ENCODE data around the gene GALNT14. TPM values are rescaled to one million over a fixed set of nuclear protein-coding genes. Genes with fewer than 3 reads are reported as not detected.

GALNT14 gene
- total RNA-seq, 1 experiment from 2014 or later = 0.21 TPM

DNA sequence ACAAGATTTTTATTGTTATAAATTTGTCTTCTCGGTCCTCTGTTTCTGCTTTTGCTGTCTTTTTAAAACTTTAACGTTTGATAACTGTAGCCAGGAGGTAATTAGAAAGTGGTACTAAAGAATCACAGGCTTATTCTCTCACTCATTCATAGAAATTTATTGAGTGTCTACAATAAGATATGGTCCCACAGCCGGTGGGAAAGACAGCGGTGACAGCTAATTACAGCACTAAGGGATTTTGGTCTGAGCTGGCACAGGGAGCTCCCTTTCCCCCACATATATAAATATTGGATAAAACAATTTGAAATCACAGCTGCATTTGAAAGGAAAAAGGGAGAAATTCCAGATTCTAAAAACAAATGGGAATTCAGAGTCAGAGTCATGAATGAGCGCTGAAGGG is 237.9 kb downstream of the GALNT14 start:
- H3K9me3 ChIP-seq (replicated peaks) = no peaks in the 10 kb centered on the region
- H3K4me3 ChIP-seq = no peak overlapping the region
- H3K4me1 ChIP-seq (replicated peaks) = no peaks in the 10 kb centered on the region
- no peaks in the 10 kb centered on the region for H3K27me3 ChIP-seq (replicated peaks)
- no peaks in the 10 kb centered on the region for H3K36me3 ChIP-seq
- no peak overlapping the region for H3K27ac ChIP-seq
- no peak for DNase-seq (ENCODE audit: low read depth in 1 of 2, low spot score in 2 of 2)

DNA sequence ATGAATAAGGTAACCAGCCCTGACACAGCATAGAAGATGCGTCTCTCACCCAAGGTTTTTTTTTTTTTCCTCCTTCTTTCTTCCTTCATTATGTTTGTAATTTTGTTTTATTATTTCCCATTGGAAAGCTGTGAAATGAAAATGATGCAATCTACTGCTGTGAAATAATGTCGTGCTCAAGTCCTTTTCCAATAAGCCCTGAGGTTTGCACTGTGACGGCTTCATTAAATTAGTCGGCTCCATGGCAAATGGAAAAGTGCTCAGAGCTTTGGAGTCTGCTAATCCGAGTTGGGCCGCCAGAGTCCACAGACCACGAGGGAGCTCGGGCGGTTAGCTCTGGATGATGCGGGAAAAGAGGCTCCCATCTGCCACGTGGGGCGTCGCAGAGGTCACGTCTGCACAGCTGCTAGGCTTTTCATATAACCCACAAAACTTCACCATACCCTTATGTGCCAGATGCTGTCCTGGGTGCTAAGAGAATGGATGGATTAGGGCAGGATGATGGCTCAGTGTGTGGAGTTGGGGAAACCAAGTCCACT is 238.7 kb downstream of the GALNT14 start:
- H3K9me3 ChIP-seq (replicated peaks) = no peaks in the 10 kb centered on the region

DNA sequence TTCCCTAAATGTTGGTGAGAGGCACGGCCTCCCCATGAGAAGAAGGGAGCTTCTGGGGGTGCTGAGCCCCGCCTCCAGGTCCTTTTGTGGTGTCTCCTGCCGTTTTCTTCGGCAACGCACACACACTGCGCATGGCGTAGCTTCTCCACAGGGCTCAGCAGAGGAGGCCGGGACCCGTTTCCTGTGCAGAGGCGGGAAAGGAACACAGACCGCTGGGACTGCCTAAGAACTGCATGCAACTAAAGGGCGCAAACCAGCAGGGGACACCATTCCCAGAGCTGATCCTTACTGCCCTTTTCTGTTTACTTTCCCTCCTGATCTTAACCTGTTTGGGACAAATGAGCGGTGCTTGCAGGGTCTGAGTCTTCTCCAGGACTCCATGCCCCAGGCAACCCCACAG is 240.7 kb downstream of the GALNT14 start:
- DNase-seq (ENCODE audit: low read depth in 1 of 2, low spot score in 2 of 2) = no peak
- no peak overlapping the region for H3K4me3 ChIP-seq
- H3K4me1 ChIP-seq (replicated peaks) = no peaks in the 10 kb centered on the region
- no peaks in the 10 kb centered on the region; the same call in 1 of the 2 replicates for H3K27me3 ChIP-seq (replicated peaks)
- no peak overlapping the region for H3K27ac ChIP-seq
- no peaks in the 10 kb centered on the region for H3K9me3 ChIP-seq (replicated peaks)
- no peaks in the 10 kb centered on the region for H3K36me3 ChIP-seq

More for the DNA sequence above, 238.7 kb downstream of the GALNT14 start:
- DNase-seq (ENCODE audit: low read depth in 1 of 2, low spot score in 2 of 2) = no peak
- no peaks in the 10 kb centered on the region for H3K4me1 ChIP-seq (replicated peaks)
- H3K27ac ChIP-seq = no peak overlapping the region
- H3K36me3 ChIP-seq = no peaks in the 10 kb centered on the region
- H3K27me3 ChIP-seq (replicated peaks) = no peaks in the 10 kb centered on the region
- no peak overlapping the region for H3K4me3 ChIP-seq

- Histone ChIP-seq H3K4me1 (replicated peaks) (no peaks in the 10 kb centered on the region), H3K27ac (no peak overlapping the region), H3K4me3 (no peak overlapping the region), H3K36me3 (no peaks in the 10 kb centered on the region), H3K27me3 (replicated peaks) (peaks cover 3% of the 10 kb centered on the region; the same call in 1 of the 2 replicates), H3K9me3 (replicated peaks) (no peaks in the 10 kb centered on the region)
- no peak for DNase-seq (ENCODE audit: low read depth in 1 of 2, low spot score in 2 of 2)
Measured at GRCh38 chr2:30894498-30895119, 243.6 kb downstream of the GALNT14 start.

DNA sequence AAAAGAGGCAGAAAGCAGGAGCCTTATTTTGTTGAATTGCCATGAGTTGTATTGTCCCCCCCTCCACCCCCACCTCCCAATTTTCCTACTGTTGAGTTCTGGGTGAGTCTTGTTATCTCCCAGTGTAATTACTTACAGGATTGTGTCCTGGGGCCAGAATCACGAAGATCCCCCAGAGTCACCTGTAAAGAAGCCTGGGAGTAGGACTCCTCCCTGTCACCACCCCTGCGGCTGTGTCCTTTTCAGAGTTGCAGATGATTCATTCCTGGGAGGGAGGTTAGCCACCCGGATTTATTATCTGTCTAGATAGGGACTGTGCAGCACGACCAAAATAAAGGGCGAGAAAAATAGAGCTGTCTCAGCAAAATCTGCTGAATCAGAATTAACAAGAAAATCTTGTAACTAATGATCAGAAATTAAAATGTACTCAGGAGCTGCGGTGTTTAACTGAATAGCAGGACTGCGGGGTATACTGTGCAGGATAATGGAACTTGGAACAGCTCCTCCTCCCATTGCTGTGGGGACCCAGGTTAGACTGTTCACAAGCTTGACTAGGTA is 249.3 kb downstream of the GALNT14 start:
- Histone ChIP-seq H3K27me3 (replicated peaks) (peaks cover 3% of the 10 kb centered on the region; the same call in 1 of the 2 replicates), H3K36me3 (no peaks in the 10 kb centered on the region), H3K4me3 (no peak overlapping the region), H3K27ac (no peak overlapping the region), H3K4me1 (replicated peaks) (no peaks in the 10 kb centered on the region), H3K9me3 (replicated peaks) (no peaks in the 10 kb centered on the region)
- DNase-seq (ENCODE audit: low read depth in 1 of 2, low spot score in 2 of 2) = no peak

GRCh38 chr2:30886080-30886479 is 252.2 kb downstream of the GALNT14 start:
- H3K4me1 ChIP-seq (replicated peaks) = no peaks in the 10 kb centered on the region
- H3K27me3 ChIP-seq (replicated peaks) = 0 out of 2 replicates have a peak, but pooled peaks cover 3% of the 10 kb centered on the region
- no peak for DNase-seq (ENCODE audit: low read depth in 1 of 2, low spot score in 2 of 2)
- no peaks in the 10 kb centered on the region for H3K9me3 ChIP-seq (replicated peaks)
- H3K36me3 ChIP-seq = no peaks in the 10 kb centered on the region
- no peak overlapping the region for H3K4me3 ChIP-seq
- no peak overlapping the region for H3K27ac ChIP-seq

DNA sequence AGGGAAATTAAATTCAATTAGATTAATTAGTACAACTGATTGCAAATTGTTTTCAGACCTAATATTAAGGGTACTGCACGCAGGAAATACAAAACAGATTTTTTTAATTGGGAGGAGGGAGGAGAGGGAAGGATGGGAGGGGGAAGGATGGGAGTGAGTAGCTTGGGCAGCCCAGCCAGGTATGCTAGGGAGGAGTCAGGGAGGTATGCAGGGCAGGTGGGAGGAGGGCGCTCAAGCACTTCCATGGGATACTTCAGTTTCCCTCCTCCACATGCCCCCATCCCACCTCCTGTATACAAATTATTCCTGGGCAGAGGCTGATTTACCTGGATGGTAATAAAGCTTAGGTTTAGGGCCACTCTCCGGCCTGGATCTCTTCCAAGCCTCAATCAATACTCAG is 254.4 kb downstream of the GALNT14 start:
- Histone ChIP-seq H3K27me3 (replicated peaks) (no peaks in the 10 kb centered on the region), H3K9me3 (replicated peaks) (no peaks in the 10 kb centered on the region), H3K4me1 (replicated peaks) (no peaks in the 10 kb centered on the region), H3K27ac (no peak overlapping the region), H3K36me3 (no peaks in the 10 kb centered on the region), H3K4me3 (no peak overlapping the region)
- DNase-seq (ENCODE audit: low read depth in 1 of 2, low spot score in 2 of 2) = no peak

DNA sequence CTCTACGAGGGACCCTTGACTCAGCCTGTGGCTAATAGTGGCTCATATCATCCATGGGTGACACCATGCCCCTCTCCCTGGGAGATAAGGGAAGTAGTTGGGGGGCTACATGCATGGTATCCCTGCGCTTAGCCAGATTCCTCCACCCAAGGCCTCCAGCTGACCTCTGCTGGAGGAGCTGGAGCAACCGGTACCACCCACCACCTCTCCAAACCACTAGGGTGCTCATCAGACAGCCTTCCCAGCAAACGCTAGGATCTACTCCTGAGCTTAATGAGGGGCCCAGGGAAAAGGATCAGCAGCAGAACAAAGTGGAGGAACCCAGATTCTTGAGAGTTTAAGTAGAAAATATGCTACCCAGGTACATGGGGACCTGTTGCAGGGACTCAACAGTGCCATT is 255.1 kb downstream of the GALNT14 start:
- H3K27ac ChIP-seq = no peak overlapping the region
- H3K4me3 ChIP-seq = no peak overlapping the region
- no peaks in the 10 kb centered on the region for H3K9me3 ChIP-seq (replicated peaks)
- no peaks in the 10 kb centered on the region for H3K4me1 ChIP-seq (replicated peaks)
- H3K36me3 ChIP-seq = no peaks in the 10 kb centered on the region
- DNase-seq (ENCODE audit: low read depth in 1 of 2, low spot score in 2 of 2) = no peak
- no peaks in the 10 kb centered on the region for H3K27me3 ChIP-seq (replicated peaks)

DNA sequence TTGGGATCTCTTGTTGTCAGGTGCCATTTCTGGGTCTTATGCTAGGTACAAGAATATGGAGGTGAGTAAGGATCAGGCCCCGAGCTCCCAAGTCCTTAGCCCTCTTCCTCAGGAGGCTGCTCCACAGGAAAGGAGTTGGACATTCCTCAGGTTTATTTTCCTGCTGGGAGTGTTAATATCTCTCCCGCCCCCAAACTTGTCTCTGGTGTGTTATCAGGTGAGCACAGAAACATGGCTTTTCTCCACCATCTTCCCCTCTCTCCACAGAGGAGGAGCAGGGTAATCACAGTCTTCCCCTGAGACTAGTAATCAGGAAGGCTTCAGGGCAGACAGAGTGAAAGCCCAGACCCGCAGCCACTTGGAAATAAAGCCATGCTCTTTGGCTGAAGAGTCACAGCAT is 257.7 kb downstream of the GALNT14 start:
- DNase-seq (ENCODE audit: low read depth in 1 of 2, low spot score in 2 of 2) = no peak
- H3K4me1 ChIP-seq (replicated peaks) = no peaks in the 10 kb centered on the region
- H3K36me3 ChIP-seq = no peaks in the 10 kb centered on the region

DNA sequence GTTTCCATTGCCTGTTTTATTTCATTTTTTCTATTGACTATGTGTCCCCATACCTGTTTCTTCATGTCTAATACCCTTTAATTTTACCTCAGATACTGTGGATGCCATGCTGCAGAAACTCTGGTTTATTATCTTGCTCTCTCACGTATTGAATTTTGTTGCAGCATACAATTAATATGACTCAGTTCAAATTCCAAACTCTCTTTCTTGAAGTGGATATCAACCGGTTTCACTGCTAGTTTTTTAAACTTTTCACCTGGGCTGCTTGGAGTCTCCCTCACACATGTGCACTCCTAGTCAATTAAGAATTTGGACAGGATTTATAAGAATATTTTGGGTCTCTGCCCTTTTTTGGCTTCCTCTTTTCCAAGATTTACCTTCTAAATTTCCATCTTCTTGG is 260.4 kb downstream of the GALNT14 start:
- H3K4me3 ChIP-seq = no peak overlapping the region
- no peak for DNase-seq (ENCODE audit: low read depth in 1 of 2, low spot score in 2 of 2)
- no peaks in the 10 kb centered on the region for H3K4me1 ChIP-seq (replicated peaks)
- H3K27ac ChIP-seq = no peak overlapping the region
- 0 out of 2 replicates have a peak, but pooled peaks cover 5% of the 10 kb centered on the region for H3K27me3 ChIP-seq (replicated peaks)
- no peaks in the 10 kb centered on the region for H3K9me3 ChIP-seq (replicated peaks)
- no peaks in the 10 kb centered on the region for H3K36me3 ChIP-seq

More for the DNA sequence above, 257.7 kb downstream of the GALNT14 start:
- Histone ChIP-seq H3K27ac (no peak overlapping the region), H3K27me3 (replicated peaks) (0 out of 2 replicates have a peak, but pooled peaks cover 5% of the 10 kb centered on the region), H3K4me3 (no peak overlapping the region), H3K9me3 (replicated peaks) (no peaks in the 10 kb centered on the region)

DNA sequence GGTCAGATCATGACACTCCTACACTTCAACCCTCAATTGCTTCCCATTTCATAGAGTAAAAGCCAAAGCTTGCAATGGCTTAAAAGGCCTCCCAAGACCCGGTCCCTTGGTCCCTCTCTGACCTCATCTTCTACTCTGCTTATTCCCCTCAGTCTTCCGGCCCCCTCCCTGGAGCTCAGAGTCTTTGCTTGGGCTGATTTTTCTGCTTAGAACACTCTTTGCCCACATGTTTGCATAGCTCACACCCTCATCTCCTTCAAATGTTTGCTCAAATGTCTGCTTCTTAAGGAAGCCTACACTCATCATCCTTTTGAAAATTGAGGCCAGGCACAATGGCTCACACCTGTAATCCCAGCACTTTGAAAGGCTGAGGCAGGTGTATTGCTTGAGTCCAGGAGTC is 265.4 kb downstream of the GALNT14 start:
- DNase-seq (ENCODE audit: low read depth in 1 of 2, low spot score in 2 of 2) = no peak
- no peaks in the 10 kb centered on the region for H3K4me1 ChIP-seq (replicated peaks)
- H3K27ac ChIP-seq = no peak overlapping the region
- no peaks in the 10 kb centered on the region for H3K36me3 ChIP-seq
- no peaks in the 10 kb centered on the region for H3K9me3 ChIP-seq (replicated peaks)
- 0 out of 2 replicates have a peak, but pooled peaks cover 5% of the 10 kb centered on the region for H3K27me3 ChIP-seq (replicated peaks)
- no peak overlapping the region for H3K4me3 ChIP-seq

- Histone ChIP-seq H3K36me3 (no peaks in the 10 kb centered on the region), H3K27me3 (replicated peaks) (0 out of 2 replicates have a peak, but pooled peaks cover 4% of the 10 kb centered on the region), H3K4me1 (replicated peaks) (no peaks in the 10 kb centered on the region), H3K4me3 (no peak overlapping the region), H3K9me3 (replicated peaks) (no peaks in the 10 kb centered on the region), H3K27ac (no peak overlapping the region)
- DNase-seq (ENCODE audit: low read depth in 1 of 2, low spot score in 2 of 2) = no peak
Measured at GRCh38 chr2:30871980-30872789, 266.1 kb downstream of the GALNT14 start.

GRCh38 chr2:30871440-30871839 is 266.8 kb downstream of the GALNT14 start:
- Histone ChIP-seq H3K27me3 (replicated peaks) (no peaks in the 10 kb centered on the region), H3K9me3 (replicated peaks) (no peaks in the 10 kb centered on the region), H3K4me3 (no peak overlapping the region), H3K4me1 (replicated peaks) (no peaks in the 10 kb centered on the region), H3K36me3 (no peaks in the 10 kb centered on the region), H3K27ac (no peak overlapping the region)
- DNase-seq (ENCODE audit: low read depth in 1 of 2, low spot score in 2 of 2) = no peak

DNA sequence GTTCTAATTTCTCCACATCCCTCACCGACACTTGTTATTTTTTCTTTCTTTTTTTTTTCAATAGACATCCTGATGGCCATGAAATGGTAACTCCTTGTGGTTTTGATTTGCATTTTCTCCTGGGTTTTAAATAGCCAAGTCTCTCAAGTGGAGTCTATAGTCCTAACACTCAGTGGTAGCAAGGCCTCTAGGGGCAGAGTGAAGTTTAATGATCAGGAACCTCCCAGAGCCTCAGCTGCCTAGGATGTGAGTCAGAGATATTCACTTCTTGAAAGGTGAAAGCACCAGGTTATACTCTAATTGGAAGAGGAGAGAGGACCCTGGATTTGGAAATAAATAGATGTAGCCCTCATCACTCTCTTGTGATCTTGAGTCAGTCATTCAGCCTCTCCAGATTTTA is 268.3 kb downstream of the GALNT14 start:
- H3K4me3 ChIP-seq = no peak overlapping the region
- H3K27ac ChIP-seq = no peak overlapping the region
- no peak for DNase-seq (ENCODE audit: low read depth in 1 of 2, low spot score in 2 of 2)
- H3K27me3 ChIP-seq (replicated peaks) = no peaks in the 10 kb centered on the region
- H3K36me3 ChIP-seq = no peaks in the 10 kb centered on the region
- no peaks in the 10 kb centered on the region for H3K9me3 ChIP-seq (replicated peaks)
- H3K4me1 ChIP-seq (replicated peaks) = no peaks in the 10 kb centered on the region

Measured in SJSA1 (cell line).